H1 (cell line): ENCODE data around the gene C1QTNF7. TPM values are rescaled to one million over a fixed set of nuclear protein-coding genes. Genes with fewer than 3 reads are reported as not detected.

Experiments
- CTCF ChIA-PET: fragments of 300-600 bp; sonication (Branson Sonifier 250); formaldehyde crosslinking; loops from one replicate; lab custom pipeline; 2021; ENCODE audit not compliant: partially characterized antibody; lab: Charles Lee
- POLR2A ChIA-PET: fragments of 300-600 bp; sonication (Branson Sonifier 250); formaldehyde crosslinking; loops from one replicate; lab custom pipeline; 2021; ENCODE audit warnings: inconsistent platforms; ENCODE audit not compliant: partially characterized antibody; lab: Charles Lee
- DNase-seq, 2 experiments: peaks; one replicate each; pipeline versions ENCODE4 v3.0.0 to v3.0.0-alpha.2; 2010 to 2022; ENCODE audit warnings: low spot score in 2 of 2, low read depth in 1 of 2, mixed read lengths in 1 of 2
- FAIRE-seq: peaks from 2 replicates; lab custom pipeline; 2011; peaks lifted over from hg19 to GRCh38; lab: Jason Lieb, UNC
- H2AFZ ChIP-seq: 2 replicates; pipeline ENCODE4 v1.8.1; 2012; ENCODE audit warnings: low read length, inconsistent platforms
- H2AK5ac ChIP-seq: 2 replicates; pipeline ENCODE4 v1.6.1; 2013; ENCODE audit warnings: low read depth, low read length
- H2BK120ac ChIP-seq: replicated peaks from 2 replicates; pipeline ENCODE3; 2013; ENCODE audit warnings: low read depth, low read length, inconsistent platforms
- H2BK12ac ChIP-seq: 2 replicates; pipeline ENCODE4 v1.6.1; 2013; ENCODE audit warnings: low read depth, low read length
- H2BK15ac ChIP-seq: 2 replicates; pipeline ENCODE4 v1.6.1; 2013; ENCODE audit warnings: low read length
- H2BK20ac ChIP-seq: 2 replicates; pipeline ENCODE4 v1.6.1; 2013; ENCODE audit warnings: low read length
- H2BK5ac ChIP-seq: 2 replicates; pipeline ENCODE4 v1.6.1; 2013; ENCODE audit warnings: low read depth, low read length
- H3K14ac ChIP-seq: 2 replicates; pipeline ENCODE4 v1.6.1; 2013; ENCODE audit warnings: inconsistent platforms; ENCODE audit not compliant: insufficient read length
- H3K18ac ChIP-seq: 2 replicates; pipeline ENCODE4 v1.6.1; 2013; ENCODE audit warnings: low read length; ENCODE audit errors: extremely low read depth
- H3K23ac ChIP-seq: 2 replicates; pipeline ENCODE4 v1.6.1; 2013; ENCODE audit warnings: inconsistent platforms; ENCODE audit not compliant: insufficient read length
- H3K23me2 ChIP-seq: 2 replicates; pipeline ENCODE4 v1.6.1; 2013; ENCODE audit warnings: low read depth, low read length
- H3K27ac ChIP-seq: 2 replicates; pipeline ENCODE4 v1.6.1; 2011; ENCODE audit warnings: low read depth, low read length, inconsistent platforms
- H3K27me3 ChIP-seq, 4 experiments: replicated peaks in 1 of 4; 1 replicate in 1 of 4; 2 replicates in 3 of 4; pipeline versions ENCODE4 v1.6.1 to v1.8.1; 2011 to 2013; ENCODE audit warnings: low read length in 3 of 4, mild to moderate bottlenecking in 3 of 4, inconsistent platforms in 2 of 4, mixed read lengths in 2 of 4, moderate library complexity in 1 of 4; ENCODE audit not compliant: control insufficient read depth in 3 of 4, insufficient read depth in 3 of 4; ENCODE audit errors: extremely low read depth in 1 of 4
- H3K36me3 ChIP-seq, 4 experiments: 2 replicates each; pipeline versions ENCODE4 v1.6.1 to v1.8.1; 2011 to 2013; ENCODE audit warnings: mild to moderate bottlenecking in 4 of 4, low read length in 3 of 4, moderate library complexity in 2 of 4, control low read depth in 1 of 4, inconsistent platforms in 1 of 4; ENCODE audit not compliant: insufficient read depth in 4 of 4, control insufficient read depth in 2 of 4
- H3K4ac ChIP-seq: replicated peaks from 2 replicates; pipeline ENCODE3; 2013; ENCODE audit warnings: low read length, low read depth, mixed read lengths, inconsistent platforms; ENCODE audit not compliant: insufficient read length
- H3K4me1 ChIP-seq, 4 experiments: replicated peaks in 1 of 4; 1 replicate in 1 of 4; 2 replicates in 3 of 4; pipeline versions ENCODE4 v1.6.1 to v1.8.1; 2011 to 2013; ENCODE audit warnings: low read length in 3 of 4, inconsistent platforms in 2 of 4, mixed read lengths in 1 of 4; ENCODE audit not compliant: insufficient read depth in 4 of 4, control insufficient read depth in 3 of 4
- H3K4me2 ChIP-seq, 2 experiments: 2 replicates each; pipeline versions ENCODE4 v1.6.1 to v1.8.1; 2011 to 2013; ENCODE audit warnings: low read depth in 2 of 2, low read length in 2 of 2, control low read depth in 1 of 2, inconsistent platforms in 1 of 2, mild to moderate bottlenecking in 1 of 2; ENCODE audit not compliant: insufficient read depth in 1 of 2
- H3K4me3 ChIP-seq, 4 experiments: fragments of 200-600, 300-600 bp in 1 of 4; sonication (generic), shearing (Covaris generic), sonication (Bioruptor Twin) in 1 of 4; 2 replicates each; pipeline versions ENCODE4 v1.5.1 to v1.8.1; 2011 to 2016; ENCODE audit warnings: low read length in 4 of 4, low read depth in 3 of 4, control low read depth in 2 of 4, inconsistent platforms in 2 of 4, mild to moderate bottlenecking in 2 of 4, mixed read lengths in 1 of 4, moderate library complexity in 1 of 4; ENCODE audit not compliant: insufficient read depth in 2 of 4; ENCODE audit errors: extremely low read depth in 1 of 4
- H3K56ac ChIP-seq: replicated peaks from 2 replicates; pipeline ENCODE3; 2013; ENCODE audit warnings: low read depth, mild to moderate bottlenecking, mixed read lengths, low read length, inconsistent platforms; ENCODE audit not compliant: insufficient read length
- H3K79me1 ChIP-seq: 2 replicates; pipeline ENCODE4 v1.6.1; 2013; ENCODE audit warnings: low read depth, low read length, control low read depth
- H3K79me2 ChIP-seq, 2 experiments: 2 replicates each; pipeline versions ENCODE4 v1.6.1 to v1.8.1; 2012 to 2013; ENCODE audit warnings: low read length in 2 of 2, mild to moderate bottlenecking in 2 of 2, inconsistent platforms in 1 of 2; ENCODE audit not compliant: insufficient read depth in 2 of 2, control insufficient read depth in 1 of 2
- H3K9ac ChIP-seq, 4 experiments: replicated peaks in 1 of 4; 1 replicate in 1 of 4; 2 replicates in 3 of 4; pipeline versions ENCODE4 v1.6.1 to v1.8.1; 2011 to 2013; ENCODE audit warnings: low read depth in 3 of 4, low read length in 3 of 4, control low read depth in 2 of 4, mild to moderate bottlenecking in 2 of 4, moderate library complexity in 2 of 4, inconsistent platforms in 1 of 4; ENCODE audit errors: extremely low read depth in 1 of 4
- H3K9me3 ChIP-seq, 2 experiments: 2 replicates each; pipeline versions ENCODE4 v1.6.1 to v1.8.1; 2012 to 2013; ENCODE audit warnings: mild to moderate bottlenecking in 2 of 2, moderate library complexity in 2 of 2, control low read depth in 1 of 2, inconsistent platforms in 1 of 2, low read depth in 1 of 2, low read length in 1 of 2, mixed read lengths in 1 of 2; ENCODE audit not compliant: insufficient read depth in 2 of 2
- H4K20me1 ChIP-seq, 2 experiments: replicated peaks in 1 of 2; 2 replicates each; pipeline versions ENCODE3 to v1.8.1; 2011 to 2013; ENCODE audit warnings: inconsistent platforms in 2 of 2, low read length in 2 of 2, mild to moderate bottlenecking in 1 of 2; ENCODE audit not compliant: insufficient read depth in 2 of 2, control insufficient read depth in 1 of 2
- H4K5ac ChIP-seq: 2 replicates; pipeline ENCODE4 v1.6.1; 2013; ENCODE audit warnings: low read length, low read depth, mixed read lengths, inconsistent platforms; ENCODE audit not compliant: insufficient read length
- H4K8ac ChIP-seq: 2 replicates; pipeline ENCODE4 v1.8.0; 2013; ENCODE audit warnings: mild to moderate bottlenecking, moderate library complexity, low read length, inconsistent platforms; ENCODE audit not compliant: insufficient read depth; ENCODE audit errors: extremely low read depth
- H4K91ac ChIP-seq: replicated peaks from 2 replicates; pipeline ENCODE3; 2013; ENCODE audit warnings: low read length, mixed read lengths, inconsistent platforms; ENCODE audit not compliant: insufficient read length
- CTBP2 ChIP-seq: IDR thresholded peaks from 2 replicates; pipeline ENCODE4 v1.7.0; 2011; ENCODE audit warnings: borderline replicate concordance, mild to moderate bottlenecking, moderate library complexity, mixed read lengths, low read length; ENCODE audit not compliant: insufficient read depth, insufficient read length
- EGR1 ChIP-seq: IDR thresholded peaks from 2 replicates; pipeline ENCODE4 v1.6.1; 2011; ENCODE audit warnings: low read depth, low read length, borderline replicate concordance
- WGBS, 2 experiments: shearing (Covaris generic) in 1 of 2; methylation state at CpG; one replicate each; pipeline versions ENCODE4 v1.1.6 to v1.1.7; 2013 to 2015; ENCODE audit warnings: low lambda C conversion rate in 2 of 2, mixed read lengths in 2 of 2, inconsistent platforms in 1 of 2, low coverage in 1 of 2, missing lambda C conversion rate in 1 of 2; ENCODE audit not compliant: insufficient replicate concordance in 2 of 2, insufficient coverage in 1 of 2, insufficient read length in 1 of 2; ENCODE audit errors: extremely low coverage in 1 of 2, missing lambda C conversion rate in 1 of 2; 5-methylcytosine and 5-hydroxymethylcytosine counted together
- polyA plus RNA-seq, 7 experiments: library from polyadenylated mRNA; depleted of rRNA in 3 of 7; stranded (reverse) in 5 of 7; unstranded in 2 of 7; fragments of >200 nt in 5 of 7; fragments of 200-250 nt in 2 of 7; gene quantifications; 1 replicate in 5 of 7; 2 replicates in 1 of 7; 4 replicates in 1 of 7; pipeline versions ENCODE4 v1.2.1 to v1.2.3, GENCODE V29; 2011 to 2013; ENCODE audit warnings: missing spikeins in 2 of 7, mixed read lengths in 2 of 7
- total RNA-seq: library from RNA; stranded (reverse); fragmentation: NEBNext Ultra II Directional; extraction: Animal tissue kit (Norgen Biotek cat#: 25700); gene quantifications from 2 replicates; pipeline ENCODE4 v1.2.1, GENCODE V29; 2021

Gene C1QTNF7
- total and polyA plus RNA-seq, 2 of the 8 experiments (the other 6 are each of a cell fraction or from before 2014, with no cell fraction given): not detected

DNA sequence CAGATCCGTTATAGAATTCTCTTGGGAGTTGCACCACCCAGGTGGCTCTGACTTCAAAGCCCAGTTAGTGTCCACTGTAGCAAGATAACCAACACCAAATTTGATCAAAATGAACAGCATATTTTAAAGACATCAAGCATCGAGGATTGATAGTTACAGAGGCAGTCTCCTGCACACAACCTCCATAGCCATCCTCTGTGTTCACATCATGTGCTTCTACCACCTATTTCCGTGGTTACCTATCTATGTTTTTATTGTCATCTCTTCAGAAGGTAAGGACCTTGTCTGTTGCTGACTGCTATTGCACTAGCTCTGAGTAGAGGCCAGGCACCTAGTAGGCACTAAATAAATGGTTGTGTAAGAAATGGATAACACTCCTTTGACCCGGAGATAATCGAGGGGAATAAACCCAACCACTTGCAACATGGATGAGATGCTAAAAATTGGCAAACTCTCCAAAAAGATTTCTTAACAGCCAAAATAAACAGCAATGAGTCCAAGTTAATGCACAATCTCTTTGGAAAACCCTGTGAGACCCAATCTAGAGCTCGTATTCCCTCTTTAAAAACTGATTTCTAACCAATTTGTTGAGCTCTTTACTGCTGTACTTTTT, 14.7 kb upstream of the C1QTNF7 start:
- Histone ChIP-seq H3K79me2 (no peaks in the 10 kb centered on the region), H3K9ac (no peak overlapping the region), H3K4me3 (no peak overlapping the region), H2AFZ (no peak overlapping the region), H3K14ac (no peak overlapping the region), H4K5ac (no peak overlapping the region), H2BK20ac (no peak overlapping the region), H3K4ac (no peak overlapping the region), H3K4me1 (no peaks in the 10 kb centered on the region), H4K91ac (no peak overlapping the region), H2BK120ac (no peak overlapping the region), H3K18ac (no peak overlapping the region), H3K79me1 (no peaks in the 10 kb centered on the region), H4K8ac (no peak overlapping the region), H3K36me3 (no peaks in the 10 kb centered on the region), H3K23me2 (no peaks in the 10 kb centered on the region), H2BK15ac (no peak overlapping the region), H3K27ac (no peak overlapping the region), H3K27me3 (no peaks in the 10 kb centered on the region), H2BK12ac (no peak overlapping the region), H3K4me2 (no peak overlapping the region), H4K20me1 (no peaks in the 10 kb centered on the region), H3K9me3 (no peaks in the 10 kb centered on the region), H3K56ac (no peak overlapping the region), H2AK5ac (no peak overlapping the region), H2BK5ac (no peak overlapping the region), H3K23ac (no peak overlapping the region)
- POLR2A ChIA-PET: no interaction called here
- TF ChIP-seq CTBP2 (no peak), EGR1 (no peak)
- CTCF ChIA-PET: interaction anchor here (0.8 to 1.7 kb wide), 5 partner anchors 8 to 45 kb away, joined by 3 to 5 read pairs (median 3); no protein-coding TSS in a partner anchor
- DNase-seq (no peak), FAIRE-seq (no peak)
- WGBS, 2 experiments: 90% methylated on average over 6 of the region's 6 CpGs; no CpG with 5 or more reads in 1 of the 2 experiments
